Stimulated activated CD8-positive, alpha-beta memory T cell treated with anti-CD3 and anti-CD28 coated beads, Interleukin-15, amount 100 ng/mL, for 4 hours (primary cell): ENCODE measurements around the gene USF2.

Source experiments
- DNase-seq, 2 donors: peaks; one replicate each; pipeline ENCODE4 v3.0.0-alpha.2; 2020; ENCODE audit warnings: low read depth in 2 of 2

Gene USF2

DNA sequence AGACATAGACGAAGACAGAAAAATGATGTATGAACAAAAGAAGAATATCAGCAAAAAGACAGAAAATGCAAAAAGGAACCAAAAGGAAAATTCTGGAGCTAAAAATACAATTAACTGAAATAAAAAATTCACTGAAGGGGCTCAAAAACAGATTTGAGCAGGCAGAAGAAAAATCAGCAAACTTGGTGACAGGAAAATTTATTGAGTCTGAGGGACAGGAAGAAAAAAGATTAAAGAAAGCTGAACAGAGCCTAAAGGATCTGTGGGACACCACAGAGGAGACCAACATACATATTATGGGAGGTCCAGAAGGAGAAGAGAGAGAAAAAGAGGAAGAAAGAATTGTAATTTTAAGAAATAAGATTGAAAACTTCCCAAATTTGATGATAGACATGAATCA is 27.3 kb upstream of the USF2 start:
- no peak for DNase-seq

DNA sequence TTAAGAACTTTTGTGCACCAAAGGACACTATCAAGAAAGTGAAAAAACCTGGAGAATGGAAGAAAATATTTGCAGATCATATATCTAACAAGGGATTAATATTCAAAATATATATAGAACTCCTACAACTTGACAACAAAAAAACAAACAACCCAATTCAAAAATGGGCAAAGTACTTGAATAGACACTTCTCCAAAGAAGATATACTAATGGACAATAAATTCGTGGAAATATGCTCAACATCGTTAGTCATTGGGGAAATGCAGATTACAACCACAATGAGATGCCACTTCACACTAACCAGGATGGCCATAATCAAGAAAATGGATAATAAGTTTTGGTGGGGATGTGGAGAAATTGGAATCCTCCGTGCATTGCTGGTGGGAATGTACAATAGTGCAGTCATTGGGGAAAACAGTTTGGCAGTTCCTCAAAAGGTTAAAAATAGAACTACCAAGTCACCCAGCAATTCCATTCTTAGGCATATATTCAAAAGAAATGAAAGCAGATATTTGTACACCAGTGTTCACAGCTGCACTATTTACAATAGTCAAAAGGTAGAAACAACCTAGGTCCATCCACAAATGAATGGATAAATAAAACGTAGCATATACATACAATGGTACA is 22.2 kb upstream of the USF2 start:
- DNase-seq, result no peak

DNA sequence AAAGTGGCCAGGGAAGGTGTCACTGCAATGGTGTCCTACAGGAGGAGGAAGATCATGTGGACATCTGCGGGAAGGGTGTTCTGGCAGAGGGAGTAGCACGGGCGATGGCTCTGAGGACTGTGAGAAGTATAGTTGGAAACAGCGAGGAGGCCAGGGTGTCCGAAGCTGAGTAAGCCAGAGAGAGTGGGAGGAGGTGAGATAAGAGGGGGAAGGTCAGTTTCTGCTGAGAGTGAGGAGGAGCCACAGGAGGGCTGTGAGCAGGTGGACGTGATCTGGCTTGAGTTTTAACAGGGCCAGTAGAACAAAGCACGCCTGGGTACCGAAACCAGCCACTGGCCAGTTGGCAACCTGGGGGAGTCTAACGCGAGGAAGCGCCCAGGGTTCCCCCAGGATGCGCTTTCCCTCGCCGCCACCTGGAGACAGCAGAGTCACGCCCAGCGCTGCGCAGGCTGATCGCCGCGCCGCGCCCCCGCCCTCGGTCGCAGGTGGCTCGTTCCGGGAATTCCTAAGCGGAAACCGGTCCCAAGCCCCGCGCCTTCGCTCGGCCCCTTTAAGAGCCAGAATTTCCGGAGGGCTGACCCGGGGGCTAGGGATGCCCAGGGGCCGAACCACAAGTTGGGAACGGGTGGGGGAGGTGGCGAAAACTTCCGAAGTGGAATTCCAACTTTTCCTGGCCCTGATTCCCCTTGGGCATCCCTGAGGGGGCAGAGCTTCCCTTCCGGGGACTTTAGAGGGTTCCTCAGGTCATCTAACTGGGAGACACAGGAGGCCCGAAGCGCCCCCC is 21.0 kb upstream of the USF2 start:
- DNase-seq, result no peak

DNA sequence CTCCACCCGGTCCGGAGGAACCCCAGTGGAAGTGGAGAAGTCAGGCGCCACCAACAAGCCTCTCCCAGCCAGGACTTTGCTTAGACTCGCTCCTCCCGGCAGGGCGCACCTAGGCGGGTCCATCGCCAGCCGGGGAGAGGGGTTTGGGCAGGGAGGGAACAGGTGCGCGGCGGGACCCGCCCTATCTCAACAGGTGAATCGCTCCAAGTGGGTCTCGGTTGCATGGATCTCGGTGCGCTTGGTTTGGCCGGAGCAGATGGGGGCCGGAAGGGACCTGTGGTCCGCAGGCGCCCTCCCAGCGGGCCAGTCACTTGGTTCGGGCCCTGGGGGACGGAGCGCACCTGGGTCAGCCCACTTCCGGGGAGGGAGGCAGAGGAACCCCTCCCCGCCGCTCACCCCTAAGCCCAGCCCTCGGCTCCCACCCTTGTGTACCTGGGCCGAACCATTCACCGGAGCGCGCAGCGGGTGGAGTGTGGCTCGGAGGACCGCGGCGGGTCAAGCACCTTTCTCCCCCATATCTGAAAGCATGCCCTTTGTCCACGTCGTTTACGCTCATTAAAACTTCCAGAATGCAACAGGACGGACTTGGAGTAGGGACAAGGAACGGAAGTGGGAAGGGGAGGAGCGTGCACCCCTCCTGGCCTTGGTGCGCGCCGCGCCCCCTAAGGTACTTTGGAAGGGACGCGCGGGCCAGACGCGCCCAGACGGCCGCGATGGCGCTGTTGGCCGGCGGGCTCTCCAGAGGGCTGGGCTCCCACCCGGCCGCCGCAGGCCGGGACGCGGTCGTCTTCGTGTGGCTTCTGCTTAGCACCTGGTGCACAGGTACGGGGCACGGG is 20.2 kb upstream of the USF2 start, which contains the start of gene LSR:
Gene LSR (plus strand): TSS at position 693 of the 836 bp plus-strand sequence. CDS start 21 bp downstream, at position 714.
- peak; percentile 51 to 58 for DNase-seq

DNA sequence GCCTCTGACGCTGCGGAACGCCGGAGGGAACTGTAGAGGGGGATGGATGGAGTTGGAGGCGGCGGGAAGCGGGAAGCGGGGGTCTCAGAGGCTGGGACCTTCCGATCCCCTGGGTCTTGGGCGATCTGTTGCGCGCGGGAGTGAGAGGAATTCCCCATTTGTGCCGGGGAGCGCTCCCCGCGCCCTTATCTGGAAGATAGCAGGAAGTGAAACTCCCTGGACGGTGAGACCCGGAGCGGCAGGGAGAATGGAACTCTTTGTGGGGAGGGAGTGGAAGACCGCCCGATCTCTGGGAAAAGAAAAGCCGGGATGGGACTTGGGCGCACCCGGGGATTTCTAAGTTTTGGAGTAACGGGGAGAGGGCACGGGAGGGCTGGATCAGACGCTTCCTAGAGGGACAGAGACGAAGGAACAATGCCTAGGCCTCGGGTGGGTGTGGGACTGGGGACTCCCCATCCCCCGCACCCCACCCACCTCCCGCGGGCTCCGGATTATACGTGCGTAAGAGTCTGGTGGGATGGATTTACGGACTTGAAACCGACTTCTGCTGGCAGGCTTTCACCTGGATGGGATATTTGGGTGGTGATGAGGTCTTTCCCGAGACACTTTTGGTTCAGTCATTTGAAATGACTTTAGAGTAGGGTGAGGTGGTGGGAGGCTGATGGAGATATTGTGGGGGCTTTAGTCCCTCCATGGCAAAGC is 19.5 kb upstream of the USF2 start:
- no peak for DNase-seq

DNA sequence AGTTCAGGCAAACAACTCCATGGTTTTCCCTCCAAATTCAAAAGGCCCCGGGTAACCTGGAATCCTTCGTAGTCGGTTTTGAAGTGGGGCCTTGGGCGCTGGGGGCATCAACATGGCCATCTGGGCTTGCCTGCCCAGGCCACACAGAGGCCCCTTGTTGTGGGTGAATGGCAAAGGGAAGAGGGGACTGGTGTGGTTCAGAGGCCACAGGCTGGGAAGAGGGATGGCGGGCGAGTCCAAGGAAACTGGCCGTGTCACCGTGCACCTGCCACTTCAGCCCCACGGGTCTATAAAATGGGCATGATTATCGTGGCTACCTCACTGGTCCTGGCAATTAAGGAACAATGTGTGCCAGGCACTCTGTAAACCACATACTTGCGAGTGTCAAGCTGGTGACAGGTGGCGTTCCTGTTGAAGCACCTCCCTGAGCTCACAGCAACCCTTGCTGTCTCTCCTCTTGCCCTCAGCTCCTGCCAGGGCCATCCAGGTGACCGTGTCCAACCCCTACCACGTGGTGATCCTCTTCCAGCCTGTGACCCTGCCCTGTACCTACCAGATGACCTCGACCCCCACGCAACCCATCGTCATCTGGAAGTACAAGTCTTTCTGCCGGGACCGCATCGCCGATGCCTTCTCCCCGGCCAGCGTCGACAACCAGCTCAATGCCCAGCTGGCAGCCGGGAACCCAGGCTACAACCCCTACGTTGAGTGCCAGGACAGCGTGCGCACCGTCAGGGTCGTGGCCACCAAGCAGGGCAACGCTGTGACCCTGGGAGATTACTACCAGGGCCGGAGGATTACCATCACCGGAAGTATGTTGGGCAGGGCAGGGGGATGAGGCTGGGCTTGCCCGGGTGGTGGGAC is 18.7 kb upstream of the USF2 start:
- no peak for DNase-seq

DNA sequence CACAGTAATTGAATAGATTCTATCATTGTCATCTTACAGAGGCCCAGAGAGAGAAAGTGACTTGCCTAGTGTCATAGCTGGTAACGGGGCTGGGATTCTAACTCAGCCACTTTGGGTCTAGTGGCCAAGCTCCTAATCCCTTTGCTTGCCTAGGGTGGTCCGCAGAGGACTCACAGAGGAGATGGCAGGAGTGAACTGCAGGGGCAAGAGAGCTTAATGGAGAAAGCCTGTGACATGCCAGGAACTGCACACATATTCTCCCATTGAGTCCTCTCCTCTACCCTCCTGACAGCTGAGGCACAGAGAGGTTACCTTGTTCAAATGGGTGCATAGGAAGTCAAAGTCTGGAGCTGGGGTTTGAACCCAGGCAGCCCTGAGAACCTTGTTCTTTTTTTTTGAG is 17.3 kb upstream of the USF2 start:
- no peak for DNase-seq

GRCh38 chr19:35253316-35254286 is 15.2 kb upstream of the USF2 start:
- DNase-seq, result no peak

DNA sequence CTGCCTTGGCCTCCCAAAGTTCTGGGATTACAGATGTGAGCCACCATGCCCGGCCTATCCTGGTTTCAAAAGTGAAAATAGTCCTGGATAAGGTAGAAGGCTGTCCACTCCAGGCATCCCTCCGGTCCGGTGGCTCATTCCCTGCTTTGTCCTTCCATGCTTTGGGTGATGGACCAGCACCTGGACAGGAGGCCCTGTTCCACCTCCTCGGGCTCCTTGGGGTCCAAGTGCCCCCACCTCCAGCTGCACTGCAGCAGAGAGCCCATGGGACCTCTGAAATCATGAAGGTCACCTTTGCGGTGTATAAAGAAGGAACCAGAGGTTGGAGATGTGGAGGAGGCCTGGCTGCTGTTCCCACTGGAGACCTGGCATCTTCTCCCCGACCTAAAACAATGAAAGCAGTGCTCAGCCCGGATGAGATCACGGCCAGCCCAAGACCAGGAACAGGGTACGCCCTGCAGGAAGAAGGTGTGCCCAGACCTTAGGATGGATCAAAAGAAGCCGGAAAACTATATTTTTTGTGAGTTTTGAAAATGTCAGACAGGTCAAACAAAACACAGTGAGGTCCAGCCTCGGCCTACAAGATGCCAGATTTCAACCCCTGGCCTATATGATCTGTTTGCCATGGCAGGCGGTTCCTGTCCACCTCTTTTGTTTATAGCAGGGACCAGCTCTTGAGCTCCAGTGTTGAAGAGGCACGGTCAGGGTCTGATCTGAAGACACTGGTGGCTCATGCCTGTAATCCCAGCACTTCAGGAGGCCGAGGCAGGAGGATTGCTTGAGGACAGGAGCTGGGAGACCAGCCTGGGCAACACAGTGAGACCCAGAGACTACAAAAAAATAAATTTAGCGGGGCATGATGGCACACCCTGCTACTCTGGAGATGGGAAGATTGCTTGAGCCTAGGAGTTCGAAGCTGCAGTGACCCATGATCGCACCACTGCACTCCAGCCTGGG is 14.1 kb upstream of the USF2 start:
- no peak for DNase-seq

- DNase-seq, result no peak
Observed at GRCh38 chr19:35256566-35256965, 12.2 kb upstream of the USF2 start.

DNA sequence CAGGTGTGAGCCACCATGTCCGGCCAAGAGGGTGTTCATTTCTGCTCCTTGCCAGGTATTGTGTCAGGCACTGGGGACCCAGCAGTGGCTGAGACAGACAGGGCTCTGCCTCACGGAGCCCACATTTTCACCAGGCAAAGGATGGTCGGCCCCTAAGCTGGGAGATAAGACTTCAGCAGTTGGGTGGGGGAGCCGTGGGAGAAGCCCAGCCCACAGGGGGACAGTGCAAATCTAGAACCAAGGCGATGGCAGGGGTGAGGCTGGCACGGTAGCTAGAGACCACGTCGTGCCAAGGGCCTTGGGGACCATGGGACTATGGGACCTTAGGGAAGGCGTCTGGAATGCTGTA is 11.7 kb upstream of the USF2 start:
- no peak for DNase-seq

DNA sequence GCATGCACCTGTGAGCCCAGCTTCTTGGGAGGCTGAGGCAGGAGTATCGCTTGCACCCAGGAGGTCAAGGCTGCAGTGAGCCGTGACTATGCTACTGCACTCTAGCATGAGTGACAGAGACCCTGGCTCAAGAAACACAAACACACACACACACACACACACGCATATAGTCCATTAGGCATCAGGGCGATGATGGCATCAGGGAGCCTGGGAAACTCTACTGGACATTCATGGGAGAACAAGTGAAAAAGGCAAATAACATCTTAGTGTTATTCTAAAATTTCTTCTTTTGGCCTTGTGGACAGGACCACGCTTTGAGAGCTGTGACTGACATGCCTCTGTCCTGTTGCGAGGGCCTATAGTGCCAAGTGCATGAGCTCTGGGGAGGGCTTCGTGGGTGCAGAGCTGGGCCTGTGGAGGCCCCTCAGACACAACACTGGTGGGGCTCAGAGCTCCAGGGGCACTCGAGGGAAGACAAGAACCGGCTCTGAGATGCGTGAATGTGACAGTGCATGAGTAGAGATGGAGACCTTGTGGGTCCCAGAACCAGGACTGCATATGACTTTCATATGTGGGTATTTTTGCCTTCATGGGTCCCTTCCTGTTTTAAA is 8.0 kb upstream of the USF2 start:
- no peak for DNase-seq

DNA sequence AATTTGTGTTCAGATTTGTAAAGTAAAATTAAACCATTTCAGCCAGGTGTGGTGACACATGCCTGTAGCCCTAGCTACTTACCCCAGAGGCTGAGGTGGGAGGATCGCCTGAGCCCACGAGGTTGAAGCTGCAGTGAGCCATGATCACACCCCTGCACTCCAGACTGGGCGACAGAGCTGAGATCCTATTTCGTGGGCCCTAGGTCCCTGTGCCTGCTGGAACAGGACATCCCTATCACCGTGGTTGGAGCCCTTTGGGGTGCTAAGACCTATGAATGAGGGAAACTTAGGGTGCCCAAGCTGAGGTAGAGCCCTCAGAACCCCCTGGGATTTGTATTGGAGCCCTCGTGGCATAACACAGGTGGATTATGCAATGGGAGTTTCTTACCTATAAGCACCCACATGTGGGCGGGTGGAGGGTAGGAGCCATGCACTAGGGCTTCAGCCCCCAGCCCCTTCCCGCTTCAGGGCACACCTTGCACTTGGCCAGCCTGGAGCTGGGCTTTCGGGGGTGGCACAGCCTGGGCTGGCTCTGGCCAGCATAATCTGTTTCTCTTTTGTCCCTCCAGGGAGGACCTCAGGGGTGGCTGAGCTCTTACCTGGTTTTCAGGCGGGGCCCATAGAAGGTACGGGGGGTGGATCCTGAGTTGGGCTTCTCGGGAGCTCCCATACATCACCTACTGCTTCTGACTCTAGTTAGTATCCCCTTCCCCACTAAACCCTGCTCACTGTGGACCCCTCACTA is 7.2 kb upstream of the USF2 start:
- no peak for DNase-seq

GRCh38 chr19:35262101-35262761 is 6.5 kb upstream of the USF2 start:
- no peak for DNase-seq

DNA sequence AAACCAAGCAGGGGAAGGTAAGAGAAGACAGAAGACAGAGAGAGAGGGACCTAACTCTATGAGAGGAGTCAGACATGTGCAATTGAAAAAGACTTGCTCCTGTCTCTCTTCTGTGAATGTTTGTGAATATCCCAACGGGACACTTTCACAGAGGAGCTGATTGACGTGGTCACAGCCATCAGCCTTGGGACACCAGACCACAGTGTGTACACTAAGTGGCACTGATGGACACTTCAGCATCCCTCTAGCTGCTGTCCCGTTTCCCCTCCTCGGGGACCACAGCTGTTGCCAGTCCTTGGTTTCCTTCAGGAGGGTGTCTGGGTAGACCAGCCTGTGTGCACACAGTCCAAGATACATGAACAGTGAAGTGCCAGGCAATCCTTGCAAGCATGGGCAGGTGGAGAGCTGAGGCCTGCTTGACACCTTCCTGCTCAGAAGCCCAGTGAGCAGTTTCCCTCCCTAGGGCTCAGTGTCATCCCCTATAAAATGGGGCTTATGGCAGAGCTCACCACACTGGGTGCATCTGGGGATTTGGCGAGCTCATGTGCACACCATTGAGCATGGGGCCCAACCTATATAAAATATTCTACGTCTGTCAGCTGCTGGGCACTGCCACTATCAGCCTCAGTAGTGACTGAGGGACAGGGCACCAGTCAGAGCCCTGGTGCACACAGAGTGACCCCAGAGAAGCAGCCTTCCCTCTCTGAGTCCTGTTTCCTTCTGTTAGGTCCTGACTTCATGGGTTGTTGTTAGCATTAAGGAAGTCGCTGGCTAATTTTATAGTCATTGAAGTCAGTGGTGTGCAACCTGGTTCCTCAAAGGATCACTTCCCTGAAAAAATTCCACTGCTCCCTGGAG is 4.3 kb upstream of the USF2 start:
- no peak for DNase-seq
